Measurements from ENCODE around the gene HTR3C. TPM values are rescaled to one million over a fixed set of nuclear protein-coding genes. Genes with fewer than 3 reads are reported as not detected.
"Not testable (repeated sequence)": the region's sequence is repeated elsewhere in the genome, so short reads cannot be mapped to it uniquely, and the experiment has no call there.

Gene HTR3C
- total RNA-seq, 6 experiments from 2014 or later = not detected

GRCh38 chr3:184068344-184068743 is 15.5 kb downstream of the HTR3C start:
- DNase-seq (no peak), ATAC-seq (peak in 1 of 4 donors; percentile 23)
- Histone ChIP-seq H3K27ac (no peak overlapping the region), H3K4me3 (no peak overlapping the region), H3K27me3 (no peaks in the 10 kb centered on the region), H3K4me1 (no peaks in the 10 kb centered on the region), H3K9me3 (no peaks in the 10 kb centered on the region), H3K36me3 (no peaks in the 10 kb centered on the region)
- 82% methylated on average over 3 of the region's 5 CpGs for WGBS (ENCODE audit: insufficient coverage, low coverage, low lambda C conversion rate, missing lambda C conversion rate)
- TF ChIP-seq POLR2A (IDR thresholded peaks at IDR 0.05) = no peak
- TF ChIP-seq CTCF (IDR thresholded peaks at IDR 0.05) = no peak
- intact Hi-C loops (cut with DNase I) = no loop called here

- H3K27me3 ChIP-seq; H3K9me3 ChIP-seq; H3K4me3 ChIP-seq; ATAC-seq; DNase-seq; H3K36me3 ChIP-seq; H3K4me1 ChIP-seq; H3K27ac ChIP-seq; intact Hi-C loops (cut with DNase I): not testable (repeated sequence)
- WGBS (ENCODE audit: insufficient coverage, low coverage, low lambda C conversion rate, missing lambda C conversion rate) = 78% methylated on average over 7 of the region's 7 CpGs
Observed at GRCh38 chr3:184071142-184071541, 18.3 kb downstream of the HTR3C start.

GRCh38 chr3:184073621-184074020 is 20.8 kb downstream of the HTR3C start:
- TF ChIP-seq CTCF (IDR thresholded peaks at IDR 0.05) = no peak
- TF ChIP-seq POLR2A (IDR thresholded peaks at IDR 0.05) = no peak
- no peaks in the 10 kb centered on the region for H3K27me3 ChIP-seq
- ATAC-seq = no peak
- H3K27ac ChIP-seq = no peak overlapping the region
- no peaks in the 10 kb centered on the region for H3K4me1 ChIP-seq
- no peaks in the 10 kb centered on the region for H3K36me3 ChIP-seq
- no peaks in the 10 kb centered on the region for H3K9me3 ChIP-seq
- intact Hi-C loops (cut with DNase I) = no loop called here
- 60% methylated on average over 4 of the region's 4 CpGs for WGBS (ENCODE audit: insufficient coverage, low coverage, low lambda C conversion rate, missing lambda C conversion rate)
- H3K4me3 ChIP-seq = no peak overlapping the region
- DNase-seq = no peak

GRCh38 chr3:184075901-184076300 is 23.1 kb downstream of the HTR3C start:
- ATAC-seq = no peak
- H3K27ac ChIP-seq = no peak overlapping the region
- no peak for TF ChIP-seq POLR2A (IDR thresholded peaks at IDR 0.05)

GRCh38 chr3:184077881-184078280 is 25.0 kb downstream of the HTR3C start:
- ATAC-seq (no peak), DNase-seq (no peak)
- H3K4me3 ChIP-seq = no peak overlapping the region
- WGBS (ENCODE audit: insufficient coverage, low coverage, low lambda C conversion rate, missing lambda C conversion rate) = 93% methylated on average over 2 of the region's 5 CpGs
- H3K27me3 ChIP-seq = no peaks in the 10 kb centered on the region
- no peaks in the 10 kb centered on the region for H3K36me3 ChIP-seq
- TF ChIP-seq CTCF (IDR thresholded peaks at IDR 0.05) (no peak), POLR2A (IDR thresholded peaks at IDR 0.05) (no peak)
- H3K4me1 ChIP-seq = no peaks in the 10 kb centered on the region
- H3K27ac ChIP-seq = no peak overlapping the region
- no peaks in the 10 kb centered on the region for H3K9me3 ChIP-seq
- intact Hi-C loops (cut with DNase I) = no loop called here

More at GRCh38 chr3:184075901-184076300, 23.1 kb downstream of the HTR3C start:
- 86% methylated on average over 5 of the region's 6 CpGs for WGBS (ENCODE audit: insufficient coverage, low coverage, low lambda C conversion rate, missing lambda C conversion rate)
- no peaks in the 10 kb centered on the region for H3K9me3 ChIP-seq
- no peak for DNase-seq
- H3K36me3 ChIP-seq = no peaks in the 10 kb centered on the region
- no peaks in the 10 kb centered on the region for H3K4me1 ChIP-seq
- intact Hi-C loops (cut with DNase I) = no loop called here
- no peak overlapping the region for H3K4me3 ChIP-seq
- H3K27me3 ChIP-seq = no peaks in the 10 kb centered on the region

GRCh38 chr3:184078851-184079250 is 26.0 kb downstream of the HTR3C start:
- ATAC-seq (no peak), DNase-seq (no peak)
- Histone ChIP-seq H3K9me3 (no peaks in the 10 kb centered on the region), H3K4me3 (no peak overlapping the region), H3K27ac (no peak overlapping the region), H3K36me3 (no peaks in the 10 kb centered on the region), H3K27me3 (no peaks in the 10 kb centered on the region), H3K4me1 (no peaks in the 10 kb centered on the region)
- 91% methylated on average over 3 of the region's 3 CpGs for WGBS (ENCODE audit: insufficient coverage, low coverage, low lambda C conversion rate, missing lambda C conversion rate)
- TF ChIP-seq POLR2A (IDR thresholded peaks at IDR 0.05) = no peak
- TF ChIP-seq CTCF (IDR thresholded peaks at IDR 0.05) = no peak
- intact Hi-C loops (cut with DNase I) = no loop called here

All from right lobe of liver (tissue), 6 donors.